Measurements from ENCODE around the gene SLC15A5. TPM values are rescaled to one million over a fixed set of nuclear protein-coding genes. Genes with fewer than 3 reads are reported as not detected.

Gene SLC15A5
- total RNA-seq, 4 donors from 2014 or later: not detected

- WGBS: 52% methylated on average over 5 of the region's 5 CpGs
- Histone ChIP-seq H3K27me3 (no peaks in the 10 kb centered on the region), H3K36me3 (no peaks in the 10 kb centered on the region), H3K27ac (replicated peaks in 1 of 4) (no peak overlapping the region), H3K4me3 (no peak overlapping the region), H3K9me3 (no peaks in the 10 kb centered on the region), H3K4me1 (no peaks in the 10 kb centered on the region)
- intact Hi-C loops (cut with DNase I): no loop called here
- DNase-seq (ENCODE audit: extremely low spot score): no peak
- TF ChIP-seq POLR2A (IDR thresholded peaks at IDR 0.05; ENCODE audit: low read depth) (no peak), POLR2AphosphoS5 (IDR thresholded peaks at IDR 0.05) (no peak), CTCF (IDR thresholded peaks at IDR 0.05) (no peak), EP300 (IDR thresholded peaks at IDR 0.05) (no peak)
Observed at GRCh38 chr12:16189849-16190248, 87.6 kb downstream of the SLC15A5 start.

- H3K4me1 ChIP-seq: no peaks in the 10 kb centered on the region
Observed at GRCh38 chr12:16187660-16188059, 89.8 kb downstream of the SLC15A5 start.

GRCh38 chr12:16184681-16185080, 92.8 kb downstream of the SLC15A5 start:
- H3K4me3 ChIP-seq: no peak overlapping the region

More at GRCh38 chr12:16187660-16188059, 89.8 kb downstream of the SLC15A5 start:
- Histone ChIP-seq H3K27me3 (no peaks in the 10 kb centered on the region), H3K9me3 (no peaks in the 10 kb centered on the region), H3K27ac (replicated peaks in 1 of 4) (no peak overlapping the region), H3K36me3 (no peaks in the 10 kb centered on the region), H3K4me3 (no peak overlapping the region)
- no peak for TF ChIP-seq CTCF (IDR thresholded peaks at IDR 0.05)
- no peak for TF ChIP-seq POLR2AphosphoS5 (IDR thresholded peaks at IDR 0.05)
- no peak for TF ChIP-seq EP300 (IDR thresholded peaks at IDR 0.05)
- TF ChIP-seq POLR2A (IDR thresholded peaks at IDR 0.05; ENCODE audit: low read depth): no peak
- intact Hi-C loops (cut with DNase I): no loop called here
- 77% methylated on average over 8 of the region's 8 CpGs for WGBS
- no peak for DNase-seq (ENCODE audit: extremely low spot score)

GRCh38 chr12:16183541-16183940, 93.9 kb downstream of the SLC15A5 start:
- no peak overlapping the region for H3K27ac ChIP-seq (replicated peaks in 1 of 4)
- no peaks in the 10 kb centered on the region for H3K9me3 ChIP-seq
- H3K4me3 ChIP-seq: no peak overlapping the region
- DNase-seq (ENCODE audit: extremely low spot score): no peak
- 74% methylated on average over 7 of the region's 7 CpGs for WGBS
- H3K4me1 ChIP-seq: no peaks in the 10 kb centered on the region
- no peaks in the 10 kb centered on the region for H3K27me3 ChIP-seq
- TF ChIP-seq POLR2A (IDR thresholded peaks at IDR 0.05; ENCODE audit: low read depth): no peak
- no peak for TF ChIP-seq EP300 (IDR thresholded peaks at IDR 0.05)
- TF ChIP-seq CTCF (IDR thresholded peaks at IDR 0.05): no peak
- TF ChIP-seq POLR2AphosphoS5 (IDR thresholded peaks at IDR 0.05): no peak
- no peaks in the 10 kb centered on the region for H3K36me3 ChIP-seq
- intact Hi-C loops (cut with DNase I): no loop called here

More at GRCh38 chr12:16184681-16185080, 92.8 kb downstream of the SLC15A5 start:
- no peak for TF ChIP-seq CTCF (IDR thresholded peaks at IDR 0.05)
- TF ChIP-seq EP300 (IDR thresholded peaks at IDR 0.05): no peak
- no peak for TF ChIP-seq POLR2AphosphoS5 (IDR thresholded peaks at IDR 0.05)
- TF ChIP-seq POLR2A (IDR thresholded peaks at IDR 0.05; ENCODE audit: low read depth): no peak
- H3K9me3 ChIP-seq: no peaks in the 10 kb centered on the region
- no peaks in the 10 kb centered on the region for H3K27me3 ChIP-seq
- intact Hi-C loops (cut with DNase I): no loop called here
- DNase-seq (ENCODE audit: extremely low spot score): no peak
- no peak overlapping the region for H3K27ac ChIP-seq (replicated peaks in 1 of 4)
- no peaks in the 10 kb centered on the region for H3K36me3 ChIP-seq
- WGBS: 60% methylated on average over 2 of the region's 2 CpGs
- H3K4me1 ChIP-seq: no peaks in the 10 kb centered on the region

GRCh38 chr12:16175840-16176239, 101.6 kb downstream of the SLC15A5 start:
- H3K27ac ChIP-seq (replicated peaks in 1 of 4): no peak overlapping the region
- no peak for TF ChIP-seq CTCF (IDR thresholded peaks at IDR 0.05)
- no peak for TF ChIP-seq POLR2AphosphoS5 (IDR thresholded peaks at IDR 0.05)
- no peak for TF ChIP-seq EP300 (IDR thresholded peaks at IDR 0.05)
- no peak for TF ChIP-seq POLR2A (IDR thresholded peaks at IDR 0.05; ENCODE audit: low read depth)

More at GRCh38 chr12:16175840-16176239, 101.6 kb downstream of the SLC15A5 start:
- WGBS: 82% methylated on average over 3 of the region's 3 CpGs
- Histone ChIP-seq H3K27me3 (no peaks in the 10 kb centered on the region), H3K4me1 (no peaks in the 10 kb centered on the region), H3K4me3 (no peak overlapping the region), H3K9me3 (no peaks in the 10 kb centered on the region), H3K36me3 (no peaks in the 10 kb centered on the region)
- intact Hi-C loops (cut with DNase I): no loop called here
- no peak for DNase-seq (ENCODE audit: extremely low spot score)
